NCI-H748 (cell line): ENCODE measurements around the gene C9orf72.
"Not testable (repeated sequence)": the region's sequence is repeated elsewhere in the genome, so short reads cannot be mapped to it uniquely, and the experiment has no call there.

ENCODE experiments used
- DNase-seq: peaks from one replicate; lab custom pipeline; 2025; ENCODE audit not compliant: unreplicated experiment; lab: John Stamatoyannopoulos, UW

C9orf72 gene

DNA sequence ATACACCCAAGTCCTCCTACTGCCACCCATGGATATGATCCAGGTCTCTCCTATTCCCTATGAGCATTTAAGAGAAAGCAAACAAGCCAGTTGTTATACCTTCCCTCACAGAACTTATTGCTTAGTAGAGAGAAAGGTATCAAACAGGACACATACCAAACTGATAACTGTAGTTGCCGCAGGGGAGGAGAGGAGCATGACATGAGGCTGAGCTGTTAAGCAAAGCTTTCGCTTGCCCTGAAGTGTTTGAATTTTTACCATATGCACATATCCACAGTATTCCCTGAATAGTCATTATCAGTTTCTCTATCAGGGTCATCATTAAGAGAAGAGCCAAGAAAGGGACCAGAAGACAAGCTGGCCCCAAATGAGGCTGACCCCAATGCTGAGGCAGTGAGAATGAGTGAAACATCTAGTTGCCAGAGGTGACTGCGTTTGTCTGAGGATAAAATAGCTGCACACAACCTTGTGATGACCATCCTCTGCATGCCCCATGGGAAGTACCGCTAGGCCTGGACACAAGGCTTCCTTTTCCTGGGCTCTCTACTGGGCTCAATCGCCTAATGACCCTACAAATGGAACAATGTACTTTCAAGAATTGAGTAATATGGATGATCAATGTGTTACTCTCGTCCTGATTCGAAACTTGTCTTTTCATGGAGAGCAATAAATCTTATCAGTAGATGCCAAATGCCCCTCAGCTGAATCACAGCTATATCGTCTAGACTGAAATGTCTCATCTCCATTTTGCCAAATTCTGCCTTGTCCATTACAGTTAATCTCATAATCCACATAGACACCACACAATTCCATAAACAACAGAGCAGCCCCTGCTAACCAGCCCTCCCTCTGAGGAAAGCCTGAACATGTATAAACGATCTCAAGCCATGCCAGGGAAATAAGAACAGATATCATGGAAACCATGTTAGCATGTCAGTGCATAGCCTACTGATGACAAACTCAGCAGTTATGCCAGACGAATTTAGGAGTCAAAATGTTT is 53.5 kb downstream of the C9orf72 start:
- no peak for DNase-seq

DNA sequence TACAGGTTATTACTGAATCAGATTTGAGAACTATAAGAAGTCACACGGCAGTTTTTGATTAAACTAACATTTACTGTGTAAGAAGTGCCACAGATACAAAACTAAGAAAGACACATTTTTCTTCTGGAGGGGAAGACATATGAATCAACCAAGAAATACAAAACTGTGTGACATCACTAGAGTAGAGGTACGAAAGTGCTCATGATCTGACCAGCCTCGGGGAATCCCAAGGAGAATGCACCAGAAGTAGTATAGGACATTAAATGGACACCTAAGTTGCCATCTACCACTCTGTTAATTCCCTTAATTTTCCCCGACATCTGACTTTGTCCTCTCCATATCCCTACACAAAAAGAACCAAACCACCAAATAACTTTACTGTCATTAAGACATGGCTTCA is 54.5 kb downstream of the C9orf72 start:
- no peak for DNase-seq

DNA sequence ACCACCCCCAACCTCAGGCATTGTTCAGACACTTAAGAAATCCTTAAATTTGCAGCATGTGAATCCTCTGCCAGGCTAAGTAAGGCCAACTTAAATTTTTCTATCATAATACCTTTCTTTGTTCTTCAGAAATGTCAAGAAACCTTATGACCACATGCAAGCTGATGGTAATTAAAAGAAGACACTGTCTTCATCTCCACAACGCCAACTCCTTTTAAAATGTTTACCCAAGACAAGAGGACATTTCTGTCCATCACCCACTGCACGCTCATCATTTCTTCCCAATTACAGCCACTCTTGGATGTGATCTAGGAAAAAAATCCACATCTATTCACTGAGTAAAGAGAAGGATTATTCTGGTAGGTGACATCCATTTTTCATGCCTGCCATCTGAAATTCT is 55.3 kb downstream of the C9orf72 start:
- no peak for DNase-seq

- DNase-seq, result no peak
Observed at GRCh38 chr9:27514551-27514950, 58.7 kb downstream of the C9orf72 start.

GRCh38 chr9:27511771-27512170 is 61.5 kb downstream of the C9orf72 start:
- no peak for DNase-seq

GRCh38 chr9:27510780-27511179 is 62.5 kb downstream of the C9orf72 start:
- no peak for DNase-seq

DNA sequence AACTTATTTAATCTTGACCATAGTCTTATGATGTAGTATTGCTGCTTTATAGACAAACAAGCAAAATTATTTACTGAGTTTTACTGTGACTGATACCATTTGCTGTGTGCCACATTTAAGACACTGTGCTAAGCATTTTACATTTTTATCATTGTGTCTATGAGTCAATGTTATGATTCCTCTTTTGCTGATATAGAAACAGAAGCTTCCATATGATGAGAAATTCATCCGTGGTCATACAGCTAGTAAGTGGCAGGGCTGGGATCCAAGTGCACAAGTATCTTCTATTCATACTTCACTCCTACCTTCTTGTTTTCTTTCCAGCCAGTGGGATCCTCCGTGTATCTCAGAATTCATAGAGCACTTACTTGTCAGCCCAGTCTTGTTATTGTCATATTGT is 66.3 kb downstream of the C9orf72 start:
- no peak for DNase-seq

DNA sequence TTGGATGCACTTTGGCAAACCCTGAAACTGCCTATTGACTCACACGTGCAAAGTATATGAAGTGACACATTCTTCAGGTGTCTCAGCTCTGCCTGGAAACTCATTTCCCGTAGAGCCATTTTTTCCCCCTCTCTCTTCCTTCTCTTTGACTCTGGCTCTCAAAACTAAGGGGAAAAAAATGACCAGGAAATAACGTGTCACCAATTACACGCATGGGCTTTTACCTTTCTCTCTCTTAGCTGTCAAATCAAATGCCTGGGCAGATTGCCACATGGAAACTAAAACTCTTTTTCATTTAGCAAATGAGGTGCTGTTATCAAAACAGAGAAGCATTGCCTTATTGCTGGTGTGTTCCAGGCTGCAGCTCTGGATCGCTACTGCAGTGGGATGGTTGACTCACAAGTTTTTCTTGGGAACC is 67.5 kb downstream of the C9orf72 start:
- no peak for DNase-seq

DNA sequence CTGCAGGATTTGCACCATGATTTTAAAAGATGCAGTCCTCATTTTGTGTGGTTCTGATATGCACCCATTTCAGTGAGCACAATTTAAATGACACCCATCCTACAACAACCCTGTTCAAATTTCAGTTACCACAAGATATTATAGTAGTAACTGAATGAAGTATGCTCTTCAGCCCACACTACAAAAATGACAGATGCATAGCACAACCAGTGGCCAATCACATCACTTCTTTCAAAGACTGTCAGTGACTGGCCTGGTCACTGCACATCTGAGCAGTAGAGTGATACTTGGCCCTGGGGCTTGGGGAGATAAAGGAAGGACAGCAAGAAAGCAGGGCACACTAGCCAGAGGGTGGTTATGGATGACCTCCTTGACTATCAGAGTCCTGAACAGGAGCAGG is 69.0 kb downstream of the C9orf72 start:
- no peak for DNase-seq

- DNase-seq, result no peak
Observed at GRCh38 chr9:27503623-27504022, 69.7 kb downstream of the C9orf72 start.

- DNase-seq, result not testable (repeated sequence)
Observed at GRCh38 chr9:27500902-27501301, 72.4 kb downstream of the C9orf72 start.

- DNase-seq, result no peak
Observed at GRCh38 chr9:27499451-27499850, 73.8 kb downstream of the C9orf72 start.

- DNase-seq, result no peak
Observed at GRCh38 chr9:27497883-27498417, 75.3 kb downstream of the C9orf72 start.
